GM23338 (cell line): ENCODE measurements around the gene SF1. TPM values are rescaled to one million over a fixed set of nuclear protein-coding genes. Genes with fewer than 3 reads are reported as not detected.

Experiments used
- ATAC-seq: fragments of 200-7000 bp; cut with Tn5 transposase; 3 replicates; pipeline ENCODE4 v1.9.1; 2020
- DNase-seq: peaks from one replicate; pipeline ENCODE4 v3.0.0-alpha.2; 2015; ENCODE audit warnings: low spot score
- H2AFZ ChIP-seq: fragments of 200-600 bp; sonication (generic); 2 replicates; pipeline ENCODE4 v1.8.0; 2016; ENCODE audit warnings: antibody characterized with exemption, mild to moderate bottlenecking, moderate library complexity
- H3F3A ChIP-seq: fragments of 200-600 bp; sonication (generic); replicated peaks from 2 replicates; pipeline ENCODE4 v1.8.0; 2017; ENCODE audit warnings: antibody characterized with exemption, mixed run types, low read depth
- H3K27ac ChIP-seq: fragments of 200-600 bp; sonication (generic); 2 replicates; pipeline ENCODE4 v1.6.1; 2016; ENCODE audit warnings: low read depth
- H3K27me3 ChIP-seq: fragments of 200-600 bp; sonication (generic); 2 replicates; pipeline ENCODE4 v1.8.0; 2016; ENCODE audit warnings: mild to moderate bottlenecking, mixed run types, moderate library complexity; ENCODE audit not compliant: insufficient read depth
- H3K36me3 ChIP-seq: fragments of 200-600 bp; sonication (generic); 2 replicates; pipeline ENCODE4 v1.8.0; 2016; ENCODE audit warnings: mild to moderate bottlenecking; ENCODE audit not compliant: insufficient read depth
- H3K4me1 ChIP-seq: fragments of 200-600 bp; sonication (generic); 2 replicates; pipeline ENCODE4 v1.8.0; 2016; ENCODE audit warnings: mild to moderate bottlenecking, moderate library complexity; ENCODE audit not compliant: insufficient read depth
- H3K4me2 ChIP-seq: fragments of 200-600 bp; sonication (generic); 2 replicates; pipeline ENCODE4 v1.7.1; 2017; ENCODE audit warnings: mixed run types
- H3K4me3 ChIP-seq: fragments of 200-600 bp; sonication (generic); 2 replicates; pipeline ENCODE4 v1.6.1; 2016; ENCODE audit warnings: mixed run types
- H3K79me2 ChIP-seq: fragments of 200-600 bp; sonication (generic); replicated peaks from 2 replicates; pipeline ENCODE4 v1.8.0; 2017; ENCODE audit warnings: mild to moderate bottlenecking; ENCODE audit not compliant: insufficient read depth
- H3K9me2 ChIP-seq: fragments of 200-600 bp; sonication (generic); 2 replicates; pipeline ENCODE4 v1.8.0; 2017; ENCODE audit not compliant: insufficient read depth
- H4K20me1 ChIP-seq: fragments of 200-600 bp; sonication (generic); replicated peaks from 2 replicates; pipeline ENCODE4 v1.8.0; 2017; ENCODE audit warnings: mild to moderate bottlenecking; ENCODE audit not compliant: insufficient read depth
- H3K27ac Mint-ChIP-seq: 2 replicates; pipeline ENCODE4 v1.8.0; 2020; ENCODE audit warnings: inconsistent platforms, mild to moderate bottlenecking, moderate library complexity, mixed read lengths
- H3K27me3 Mint-ChIP-seq: 3 replicates; pipeline ENCODE4 v1.8.0; 2022; ENCODE audit warnings: low read depth, mild to moderate bottlenecking, moderate library complexity, mixed read lengths, inconsistent platforms; ENCODE audit not compliant: insufficient read depth, poor library complexity
- H3K36me3 Mint-ChIP-seq: 3 replicates; pipeline ENCODE4 v1.8.0; 2021; ENCODE audit warnings: low read depth, mild to moderate bottlenecking, inconsistent platforms, moderate library complexity, mixed read lengths
- H3K4me1 Mint-ChIP-seq: 3 replicates; pipeline ENCODE4 v1.8.0; 2020; ENCODE audit warnings: mild to moderate bottlenecking, inconsistent platforms, mixed read lengths
- H3K4me3 Mint-ChIP-seq: 3 replicates; pipeline ENCODE4 v1.8.0; 2021; ENCODE audit warnings: moderate library complexity, mild to moderate bottlenecking, inconsistent platforms, mixed read lengths
- H3K9me3 Mint-ChIP-seq: 3 replicates; pipeline ENCODE4 v1.8.0; 2020; ENCODE audit warnings: moderate library complexity, mild to moderate bottlenecking, inconsistent platforms, mixed read lengths
- CREB1 ChIP-seq: fragments of 250-450 bp; sonication (Bioruptor Pico); IDR thresholded peaks from 2 replicates; pipeline ENCODE4 v1.5.0; 2020; ENCODE audit warnings: low read depth, mild to moderate bottlenecking, moderate library complexity
- EZH2 ChIP-seq: fragments of 200-600 bp; sonication (generic); IDR thresholded peaks from one replicate; pipeline ENCODE4 v1.8.0; 2017; ENCODE audit warnings: antibody characterized with exemption, mild to moderate bottlenecking, low read depth; ENCODE audit not compliant: unreplicated experiment
- EZH2phosphoT487 ChIP-seq: fragments of 200-600 bp; sonication (generic); IDR thresholded peaks from one replicate; pipeline ENCODE4 v1.8.1; 2018; ENCODE audit warnings: antibody characterized with exemption; ENCODE audit not compliant: unreplicated experiment
- JUNB ChIP-seq: IDR thresholded peaks from one replicate; pipeline ENCODE4 v1.6.1; 2016; ENCODE audit warnings: antibody characterized with exemption; ENCODE audit not compliant: unreplicated experiment
- NANOG ChIP-seq: IDR thresholded peaks from 2 replicates; pipeline ENCODE4 v1.6.1; 2016; ENCODE audit warnings: antibody characterized with exemption, borderline replicate concordance
- POLR2AphosphoS5 ChIP-seq: IDR thresholded peaks from 2 replicates; pipeline ENCODE4 v1.6.1; 2016; ENCODE audit warnings: antibody characterized with exemption, low read depth
- STAT1 ChIP-seq: IDR thresholded peaks from one replicate; pipeline ENCODE4 v1.6.1; 2016; ENCODE audit warnings: antibody characterized with exemption; ENCODE audit not compliant: unreplicated experiment
- ZNF114 ChIP-seq: fragments of 250-450 bp; sonication (Bioruptor Pico); IDR thresholded peaks from 2 replicates; pipeline ENCODE4 v1.5.0; 2020; ENCODE audit warnings: mild to moderate bottlenecking, moderate library complexity
- ZNF331 ChIP-seq: fragments of 250-450 bp; sonication (Bioruptor Pico); IDR thresholded peaks from 2 replicates; pipeline ENCODE4 v1.5.0; 2020; ENCODE audit warnings: low read depth, mild to moderate bottlenecking, moderate library complexity
- polyA plus RNA-seq: library from polyadenylated mRNA; unstranded; fragments of >200 nt; fragmentation: Nextera tagmentation; extraction: Ambion mirVana; gene quantifications from 2 replicates; pipeline ENCODE4 v1.2.1, GENCODE V29; 2016
- total RNA-seq: library from RNA; depleted of rRNA; stranded (reverse); fragments of >200 nt; shearing (Covaris generic); gene quantifications from 2 replicates; pipeline ENCODE4 v1.2.3, GENCODE V29; 2014
- TF ChIP-seq, protein P1 (sequence below): fragments of 250-450 bp; sonication (Bioruptor Pico); IDR thresholded peaks from 2 replicates; pipeline ENCODE4 v1.5.0; 2020; ENCODE audit warnings: mild to moderate bottlenecking, moderate library complexity
- TF ChIP-seq, protein P2 (sequence below), 2 experiments: fragments of 200-600 bp in 1 of 2; sonication (generic) in 1 of 2; conservative IDR thresholded peaks; 2 replicates each; pipeline versions ENCODE4 v1.5.1 to v1.6.1; 2016 to 2017; ENCODE audit warnings: antibody characterized with exemption in 2 of 2, low read depth in 2 of 2, mild to moderate bottlenecking in 2 of 2, moderate library complexity in 1 of 2
- TF ChIP-seq, protein P3 (sequence below): IDR thresholded peaks from 2 replicates; pipeline ENCODE4 v1.6.1; 2016; ENCODE audit warnings: antibody characterized with exemption
- TF ChIP-seq, protein P4 (sequence below): IDR thresholded peaks from one replicate; pipeline ENCODE4 v1.6.1; 2018; ENCODE audit warnings: antibody characterized with exemption; ENCODE audit not compliant: unreplicated experiment

SF1 gene
- total and polyA plus RNA-seq, 2 experiments from 2014 or later = 76.9 to 252 TPM

DNA sequence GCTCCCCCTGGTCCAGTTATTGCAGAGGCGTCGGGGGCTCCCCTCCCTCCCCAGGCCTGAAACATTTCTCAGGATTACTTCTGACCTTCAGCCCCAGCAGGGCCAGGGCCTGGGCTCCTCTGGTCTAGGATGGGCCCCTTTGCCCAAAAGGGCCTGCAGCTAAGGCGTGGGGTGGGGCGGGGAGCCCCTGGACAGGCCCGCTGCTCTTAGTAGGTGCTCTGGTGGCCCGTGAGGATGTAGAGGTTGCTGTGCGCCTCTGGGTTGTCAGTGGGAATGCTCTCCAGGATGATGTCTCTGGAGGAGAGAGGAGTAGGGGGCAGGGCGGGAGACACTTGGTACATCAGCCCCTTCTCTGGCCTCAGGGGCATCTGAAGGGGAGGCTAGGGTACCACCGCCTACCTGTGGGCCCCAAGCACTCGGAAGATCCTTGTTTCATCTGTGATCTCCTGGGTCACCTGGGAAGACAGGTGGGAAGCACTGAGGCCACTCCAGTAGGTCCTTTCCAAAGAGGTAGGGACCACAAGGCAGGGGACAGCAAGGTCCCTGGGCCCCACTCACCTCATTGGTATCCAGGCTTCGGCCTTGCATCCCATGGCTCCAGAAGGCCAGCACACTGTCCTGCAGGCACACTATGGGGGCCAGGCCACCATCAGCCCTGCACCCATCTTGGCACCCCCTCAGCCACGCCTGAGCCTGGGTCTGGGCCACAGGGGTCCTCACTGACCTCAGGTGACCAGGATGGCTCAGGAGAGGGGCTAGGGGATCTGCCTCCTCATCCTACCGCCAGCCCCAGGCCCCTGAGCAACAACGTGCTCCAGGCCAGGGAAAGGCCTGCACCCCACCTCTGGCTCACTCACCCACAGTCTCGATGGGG lies 11.2 kb upstream of the SF1 start:
- H3K27me3 Mint-ChIP-seq = peaks cover 7% of the 10 kb centered on the region
- H3F3A ChIP-seq = 0 out of 2 replicates have a peak, but pooled peaks cover 2% of the 10 kb centered on the region
- H3K4me3 Mint-ChIP-seq = no peak overlapping the region
- H3K4me1 ChIP-seq = no peaks in the 10 kb centered on the region
- H3K79me2 ChIP-seq = no peaks in the 10 kb centered on the region
- no peak overlapping the region for H3K27ac Mint-ChIP-seq
- H3K4me1 Mint-ChIP-seq = no peaks in the 10 kb centered on the region; the same call in 2 of the 3 replicates
- H4K20me1 ChIP-seq = no peaks in the 10 kb centered on the region
- no peaks in the 10 kb centered on the region for H3K36me3 Mint-ChIP-seq
- no peaks in the 10 kb centered on the region for H3K9me2 ChIP-seq
- H3K27ac ChIP-seq = no peak overlapping the region
- H3K9me3 Mint-ChIP-seq = no peaks in the 10 kb centered on the region
- no peak overlapping the region for H3K4me3 ChIP-seq
- ATAC-seq (no peak), DNase-seq (no peak)
- TF ChIP-seq CREB1 (CRISPR knock-in tag) (no peak), ZNF331 (CRISPR knock-in tag) (no peak), ZNF114 (CRISPR knock-in tag) (no peak), EZH2 (no peak), POLR2AphosphoS5 (no peak), NANOG (no peak), STAT1 (no peak), JUNB (no peak), EZH2phosphoT487 (no peak)
- TF ChIP-seq, protein P1, sequence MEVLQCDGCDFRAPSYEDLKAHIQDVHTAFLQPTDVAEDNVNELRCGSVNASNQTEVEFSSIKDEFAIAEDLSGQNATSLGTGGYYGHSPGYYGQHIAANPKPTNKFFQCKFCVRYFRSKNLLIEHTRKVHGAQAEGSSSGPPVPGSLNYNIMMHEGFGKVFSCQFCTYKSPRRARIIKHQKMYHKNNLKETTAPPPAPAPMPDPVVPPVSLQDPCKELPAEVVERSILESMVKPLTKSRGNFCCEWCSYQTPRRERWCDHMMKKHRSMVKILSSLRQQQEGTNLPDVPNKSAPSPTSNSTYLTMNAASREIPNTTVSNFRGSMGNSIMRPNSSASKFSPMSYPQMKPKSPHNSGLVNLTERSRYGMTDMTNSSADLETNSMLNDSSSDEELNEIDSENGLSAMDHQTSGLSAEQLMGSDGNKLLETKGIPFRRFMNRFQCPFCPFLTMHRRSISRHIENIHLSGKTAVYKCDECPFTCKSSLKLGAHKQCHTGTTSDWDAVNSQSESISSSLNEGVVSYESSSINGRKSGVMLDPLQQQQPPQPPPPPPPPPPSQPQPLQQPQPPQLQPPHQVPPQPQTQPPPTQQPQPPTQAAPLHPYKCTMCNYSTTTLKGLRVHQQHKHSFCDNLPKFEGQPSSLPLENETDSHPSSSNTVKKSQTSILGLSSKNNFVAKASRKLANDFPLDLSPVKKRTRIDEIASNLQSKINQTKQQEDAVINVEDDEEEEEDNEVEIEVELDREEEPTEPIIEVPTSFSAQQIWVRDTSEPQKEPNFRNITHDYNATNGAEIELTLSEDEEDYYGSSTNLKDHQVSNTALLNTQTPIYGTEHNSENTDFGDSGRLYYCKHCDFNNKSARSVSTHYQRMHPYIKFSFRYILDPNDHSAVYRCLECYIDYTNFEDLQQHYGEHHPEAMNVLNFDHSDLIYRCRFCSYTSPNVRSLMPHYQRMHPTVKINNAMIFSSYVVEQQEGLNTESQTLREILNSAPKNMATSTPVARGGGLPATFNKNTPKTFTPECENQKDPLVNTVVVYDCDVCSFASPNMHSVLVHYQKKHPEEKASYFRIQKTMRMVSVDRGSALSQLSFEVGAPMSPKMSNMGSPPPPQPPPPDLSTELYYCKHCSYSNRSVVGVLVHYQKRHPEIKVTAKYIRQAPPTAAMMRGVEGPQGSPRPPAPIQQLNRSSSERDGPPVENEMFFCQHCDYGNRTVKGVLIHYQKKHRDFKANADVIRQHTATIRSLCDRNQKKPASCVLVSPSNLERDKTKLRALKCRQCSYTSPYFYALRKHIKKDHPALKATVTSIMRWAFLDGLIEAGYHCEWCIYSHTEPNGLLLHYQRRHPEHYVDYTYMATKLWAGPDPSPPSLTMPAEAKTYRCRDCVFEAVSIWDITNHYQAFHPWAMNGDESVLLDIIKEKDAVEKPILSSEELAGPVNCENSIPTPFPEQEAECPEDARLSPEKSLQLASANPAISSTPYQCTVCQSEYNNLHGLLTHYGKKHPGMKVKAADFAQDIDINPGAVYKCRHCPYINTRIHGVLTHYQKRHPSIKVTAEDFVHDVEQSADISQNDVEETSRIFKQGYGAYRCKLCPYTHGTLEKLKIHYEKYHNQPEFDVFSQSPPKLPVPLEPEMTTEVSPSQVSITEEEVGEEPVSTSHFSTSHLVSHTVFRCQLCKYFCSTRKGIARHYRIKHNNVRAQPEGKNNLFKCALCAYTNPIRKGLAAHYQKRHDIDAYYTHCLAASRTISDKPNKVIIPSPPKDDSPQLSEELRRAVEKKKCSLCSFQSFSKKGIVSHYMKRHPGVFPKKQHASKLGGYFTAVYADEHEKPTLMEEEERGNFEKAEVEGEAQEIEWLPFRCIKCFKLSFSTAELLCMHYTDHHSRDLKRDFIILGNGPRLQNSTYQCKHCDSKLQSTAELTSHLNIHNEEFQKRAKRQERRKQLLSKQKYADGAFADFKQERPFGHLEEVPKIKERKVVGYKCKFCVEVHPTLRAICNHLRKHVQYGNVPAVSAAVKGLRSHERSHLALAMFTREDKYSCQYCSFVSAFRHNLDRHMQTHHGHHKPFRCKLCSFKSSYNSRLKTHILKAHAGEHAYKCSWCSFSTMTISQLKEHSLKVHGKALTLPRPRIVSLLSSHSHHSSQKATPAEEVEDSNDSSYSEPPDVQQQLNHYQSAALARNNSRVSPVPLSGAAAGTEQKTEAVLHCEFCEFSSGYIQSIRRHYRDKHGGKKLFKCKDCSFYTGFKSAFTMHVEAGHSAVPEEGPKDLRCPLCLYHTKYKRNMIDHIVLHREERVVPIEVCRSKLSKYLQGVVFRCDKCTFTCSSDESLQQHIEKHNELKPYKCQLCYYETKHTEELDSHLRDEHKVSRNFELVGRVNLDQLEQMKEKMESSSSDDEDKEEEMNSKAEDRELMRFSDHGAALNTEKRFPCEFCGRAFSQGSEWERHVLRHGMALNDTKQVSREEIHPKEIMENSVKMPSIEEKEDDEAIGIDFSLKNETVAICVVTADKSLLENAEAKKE (CRISPR knock-in tag) = no peak
- TF ChIP-seq, protein P2, sequence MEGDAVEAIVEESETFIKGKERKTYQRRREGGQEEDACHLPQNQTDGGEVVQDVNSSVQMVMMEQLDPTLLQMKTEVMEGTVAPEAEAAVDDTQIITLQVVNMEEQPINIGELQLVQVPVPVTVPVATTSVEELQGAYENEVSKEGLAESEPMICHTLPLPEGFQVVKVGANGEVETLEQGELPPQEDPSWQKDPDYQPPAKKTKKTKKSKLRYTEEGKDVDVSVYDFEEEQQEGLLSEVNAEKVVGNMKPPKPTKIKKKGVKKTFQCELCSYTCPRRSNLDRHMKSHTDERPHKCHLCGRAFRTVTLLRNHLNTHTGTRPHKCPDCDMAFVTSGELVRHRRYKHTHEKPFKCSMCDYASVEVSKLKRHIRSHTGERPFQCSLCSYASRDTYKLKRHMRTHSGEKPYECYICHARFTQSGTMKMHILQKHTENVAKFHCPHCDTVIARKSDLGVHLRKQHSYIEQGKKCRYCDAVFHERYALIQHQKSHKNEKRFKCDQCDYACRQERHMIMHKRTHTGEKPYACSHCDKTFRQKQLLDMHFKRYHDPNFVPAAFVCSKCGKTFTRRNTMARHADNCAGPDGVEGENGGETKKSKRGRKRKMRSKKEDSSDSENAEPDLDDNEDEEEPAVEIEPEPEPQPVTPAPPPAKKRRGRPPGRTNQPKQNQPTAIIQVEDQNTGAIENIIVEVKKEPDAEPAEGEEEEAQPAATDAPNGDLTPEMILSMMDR (conservative IDR thresholded peaks at IDR 0.05; ENCODE audit: low read depth in 2 of 2) = no peak
- TF ChIP-seq, protein P3, sequence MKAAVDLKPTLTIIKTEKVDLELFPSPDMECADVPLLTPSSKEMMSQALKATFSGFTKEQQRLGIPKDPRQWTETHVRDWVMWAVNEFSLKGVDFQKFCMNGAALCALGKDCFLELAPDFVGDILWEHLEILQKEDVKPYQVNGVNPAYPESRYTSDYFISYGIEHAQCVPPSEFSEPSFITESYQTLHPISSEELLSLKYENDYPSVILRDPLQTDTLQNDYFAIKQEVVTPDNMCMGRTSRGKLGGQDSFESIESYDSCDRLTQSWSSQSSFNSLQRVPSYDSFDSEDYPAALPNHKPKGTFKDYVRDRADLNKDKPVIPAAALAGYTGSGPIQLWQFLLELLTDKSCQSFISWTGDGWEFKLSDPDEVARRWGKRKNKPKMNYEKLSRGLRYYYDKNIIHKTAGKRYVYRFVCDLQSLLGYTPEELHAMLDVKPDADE = no peak
- TF ChIP-seq, protein P4, sequence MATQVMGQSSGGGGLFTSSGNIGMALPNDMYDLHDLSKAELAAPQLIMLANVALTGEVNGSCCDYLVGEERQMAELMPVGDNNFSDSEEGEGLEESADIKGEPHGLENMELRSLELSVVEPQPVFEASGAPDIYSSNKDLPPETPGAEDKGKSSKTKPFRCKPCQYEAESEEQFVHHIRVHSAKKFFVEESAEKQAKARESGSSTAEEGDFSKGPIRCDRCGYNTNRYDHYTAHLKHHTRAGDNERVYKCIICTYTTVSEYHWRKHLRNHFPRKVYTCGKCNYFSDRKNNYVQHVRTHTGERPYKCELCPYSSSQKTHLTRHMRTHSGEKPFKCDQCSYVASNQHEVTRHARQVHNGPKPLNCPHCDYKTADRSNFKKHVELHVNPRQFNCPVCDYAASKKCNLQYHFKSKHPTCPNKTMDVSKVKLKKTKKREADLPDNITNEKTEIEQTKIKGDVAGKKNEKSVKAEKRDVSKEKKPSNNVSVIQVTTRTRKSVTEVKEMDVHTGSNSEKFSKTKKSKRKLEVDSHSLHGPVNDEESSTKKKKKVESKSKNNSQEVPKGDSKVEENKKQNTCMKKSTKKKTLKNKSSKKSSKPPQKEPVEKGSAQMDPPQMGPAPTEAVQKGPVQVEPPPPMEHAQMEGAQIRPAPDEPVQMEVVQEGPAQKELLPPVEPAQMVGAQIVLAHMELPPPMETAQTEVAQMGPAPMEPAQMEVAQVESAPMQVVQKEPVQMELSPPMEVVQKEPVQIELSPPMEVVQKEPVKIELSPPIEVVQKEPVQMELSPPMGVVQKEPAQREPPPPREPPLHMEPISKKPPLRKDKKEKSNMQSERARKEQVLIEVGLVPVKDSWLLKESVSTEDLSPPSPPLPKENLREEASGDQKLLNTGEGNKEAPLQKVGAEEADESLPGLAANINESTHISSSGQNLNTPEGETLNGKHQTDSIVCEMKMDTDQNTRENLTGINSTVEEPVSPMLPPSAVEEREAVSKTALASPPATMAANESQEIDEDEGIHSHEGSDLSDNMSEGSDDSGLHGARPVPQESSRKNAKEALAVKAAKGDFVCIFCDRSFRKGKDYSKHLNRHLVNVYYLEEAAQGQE = no peak
- no peaks in the 10 kb centered on the region for H3K27me3 ChIP-seq
- H3K4me2 ChIP-seq = no peak overlapping the region
- H3K36me3 ChIP-seq = no peaks in the 10 kb centered on the region
- H2AFZ ChIP-seq = no peak overlapping the region
